GM23248 (cell line): ENCODE measurements around the gene KSR2. TPM values are rescaled to one million over a fixed set of nuclear protein-coding genes. Genes with fewer than 3 reads are reported as not detected.

ENCODE experiments used
- DNase-seq: peaks from one replicate; pipeline ENCODE4 v3.0.0-alpha.2; 2015
- H2AFZ ChIP-seq: fragments of 200-600 bp; sonication (generic); 2 replicates; pipeline ENCODE4 v1.6.1; 2016; ENCODE audit warnings: antibody characterized with exemption
- H3F3A ChIP-seq: fragments of 200-600 bp; sonication (generic); 2 replicates; pipeline ENCODE4 v1.6.1; 2016; ENCODE audit warnings: mild to moderate bottlenecking, antibody characterized with exemption, mixed run types; ENCODE audit not compliant: insufficient read depth
- H3K27ac ChIP-seq: fragments of 200-600 bp; sonication (generic); 2 replicates; pipeline ENCODE4 v1.5.1; 2016; ENCODE audit warnings: mild to moderate bottlenecking
- H3K27me3 ChIP-seq: fragments of 200-600 bp; sonication (generic); replicated peaks from 2 replicates; pipeline ENCODE4 v1.6.1; 2016; ENCODE audit warnings: mild to moderate bottlenecking; ENCODE audit not compliant: insufficient read depth
- H3K36me3 ChIP-seq: fragments of 200-600 bp; sonication (generic); 2 replicates; pipeline ENCODE4 v1.6.1; 2016; ENCODE audit warnings: low read depth, mild to moderate bottlenecking
- H3K4me1 ChIP-seq: fragments of 200-600 bp; sonication (generic); 2 replicates; pipeline ENCODE4 v1.6.1; 2016; ENCODE audit warnings: mild to moderate bottlenecking; ENCODE audit not compliant: insufficient read depth
- H3K4me2 ChIP-seq: fragments of 200-600 bp; sonication (generic); one replicate; pipeline ENCODE4 v1.6.1; 2016; ENCODE audit warnings: mild to moderate bottlenecking; ENCODE audit not compliant: unreplicated experiment
- H3K4me3 ChIP-seq: fragments of 200-600 bp; sonication (generic); 2 replicates; pipeline ENCODE4 v1.5.1; 2016; ENCODE audit warnings: mild to moderate bottlenecking
- H3K79me2 ChIP-seq: fragments of 200-600 bp; sonication (generic); 2 replicates; pipeline ENCODE4 v1.6.1; 2016; ENCODE audit warnings: mild to moderate bottlenecking; ENCODE audit not compliant: insufficient read depth
- H3K9ac ChIP-seq: fragments of 200-600 bp; sonication (generic); 2 replicates; pipeline ENCODE4 v1.6.1; 2016; ENCODE audit warnings: mild to moderate bottlenecking
- H3K9me2 ChIP-seq: fragments of 200-600 bp; sonication (generic); 2 replicates; pipeline ENCODE4 v1.6.1; 2016; ENCODE audit warnings: mixed run types, mild to moderate bottlenecking, moderate library complexity; ENCODE audit not compliant: insufficient read depth
- H3K9me3 ChIP-seq: fragments of 200-600 bp; sonication (generic); one replicate; pipeline ENCODE4 v1.6.1; 2017; ENCODE audit warnings: low read depth
- H4K20me1 ChIP-seq: fragments of 200-600 bp; sonication (generic); 2 replicates; pipeline ENCODE4 v1.6.0; 2016; ENCODE audit not compliant: insufficient read depth
- EZH2 ChIP-seq: fragments of 200-600 bp; sonication (generic); IDR thresholded peaks from 2 replicates; pipeline ENCODE4 v1.6.1; 2018; ENCODE audit warnings: antibody characterized with exemption, mild to moderate bottlenecking; ENCODE audit not compliant: insufficient read depth, poor library complexity, severe bottlenecking
- EZH2phosphoT487 ChIP-seq: fragments of 200-600 bp; sonication (generic); IDR thresholded peaks from 2 replicates; pipeline ENCODE4 v1.6.1; 2018; ENCODE audit warnings: antibody characterized with exemption, moderate library complexity, mild to moderate bottlenecking, low read depth; ENCODE audit not compliant: insufficient read depth
- WGBS, 2 experiments: methylation state at CpG; one replicate each; pipeline ENCODE4 v1.1.6; 2015 to 2017; ENCODE audit warnings: low lambda C conversion rate in 2 of 2, low coverage in 1 of 2; ENCODE audit errors: missing lambda C conversion rate in 2 of 2; 5-methylcytosine and 5-hydroxymethylcytosine counted together
- in situ Hi-C: fragments of 300-500 bp; cut with MboI; formaldehyde crosslinking; loops from 2 replicates; pipeline ENCODE4 v1.15.0; 2020
- polyA plus RNA-seq: library from polyadenylated mRNA; unstranded; fragments of >200 nt; fragmentation: Nextera tagmentation; extraction: Ambion mirVana; gene quantifications from 2 replicates; pipeline ENCODE4 v1.2.1, GENCODE V29; 2016
- total RNA-seq: library from RNA; depleted of rRNA; stranded (reverse); fragments of >200 nt; shearing (Covaris generic); gene quantifications from 2 replicates; pipeline ENCODE4 v1.2.3, GENCODE V29; 2014

Gene KSR2
- total and polyA plus RNA-seq, 2 experiments from 2014 or later: not detected

GRCh38 chr12:117855165-117855564 is 113.6 kb downstream of the KSR2 start:
- 76 to 77% methylated on average over 19 of the region's 19 CpGs for WGBS, 2 experiments
- H3K4me2 ChIP-seq: no peak overlapping the region
- in situ Hi-C loops: loop anchor here (10.0 kb wide), 1 partner anchor 640 kb away; no protein-coding TSS in a partner anchor

GRCh38 chr12:117854339-117855012 is 114.3 kb downstream of the KSR2 start:
- Histone ChIP-seq H3K27ac (no peak overlapping the region), H3K9me2 (no peaks in the 10 kb centered on the region), H3K27me3 (no peaks in the 10 kb centered on the region; the same call in 1 of the 2 replicates), H3K9me3 (no peaks in the 10 kb centered on the region), H3K4me1 (no peaks in the 10 kb centered on the region), H3K36me3 (no peaks in the 10 kb centered on the region), H4K20me1 (no peaks in the 10 kb centered on the region), H3K9ac (no peak overlapping the region), H3F3A (no peaks in the 10 kb centered on the region), H3K4me2 (no peak overlapping the region), H3K4me3 (no peak overlapping the region), H3K79me2 (no peaks in the 10 kb centered on the region), H2AFZ (no peak overlapping the region)
- TF ChIP-seq EZH2 (no peak), EZH2phosphoT487 (no peak)
- 58 to 60% methylated on average over 6 of the region's 6 CpGs for WGBS, 2 experiments
- in situ Hi-C loops: loop anchor here (10.0 kb wide), 1 partner anchor 640 kb away; no protein-coding TSS in a partner anchor
- peak; percentile 53 for DNase-seq

More at GRCh38 chr12:117855165-117855564, 113.6 kb downstream of the KSR2 start:
- Histone ChIP-seq H2AFZ (no peak overlapping the region), H3K9me2 (no peaks in the 10 kb centered on the region), H3K4me1 (no peaks in the 10 kb centered on the region), H3K4me3 (no peak overlapping the region), H3K9me3 (no peaks in the 10 kb centered on the region), H3K9ac (no peak overlapping the region), H3K36me3 (no peaks in the 10 kb centered on the region), H4K20me1 (no peaks in the 10 kb centered on the region), H3F3A (no peaks in the 10 kb centered on the region), H3K27me3 (peaks cover 5% of the 10 kb centered on the region; the same call in 1 of the 2 replicates), H3K79me2 (no peaks in the 10 kb centered on the region), H3K27ac (no peak overlapping the region)
- no peak for TF ChIP-seq EZH2phosphoT487
- no peak for TF ChIP-seq EZH2
- DNase-seq: no peak

- Histone ChIP-seq H3K4me1 (no peaks in the 10 kb centered on the region), H3K9me3 (no peaks in the 10 kb centered on the region), H3K9ac (no peak overlapping the region), H3K36me3 (no peaks in the 10 kb centered on the region), H4K20me1 (no peaks in the 10 kb centered on the region), H3K9me2 (no peaks in the 10 kb centered on the region), H3K27me3 (no peaks in the 10 kb centered on the region), H3K27ac (no peak overlapping the region), H2AFZ (no peak overlapping the region), H3F3A (no peaks in the 10 kb centered on the region), H3K4me2 (no peak overlapping the region), H3K4me3 (no peak overlapping the region), H3K79me2 (no peaks in the 10 kb centered on the region)
- TF ChIP-seq EZH2phosphoT487: no peak
- no peak for TF ChIP-seq EZH2
- 6 to 33% methylated on average over 1 of the region's 1 CpG for whole genome bisulfite sequencing, 2 experiments
- DNase-seq: peak; percentile 15
- in situ Hi-C loops: loop anchor here (10.0 kb wide), 1 partner anchor 639 kb away; no protein-coding TSS in a partner anchor
These were observed 115.2 kb downstream of the KSR2 start for GRCh38 chr12:117853600-117853999.

- Histone ChIP-seq H4K20me1 (no peaks in the 10 kb centered on the region), H3K79me2 (no peaks in the 10 kb centered on the region), H3F3A (no peaks in the 10 kb centered on the region), H3K4me3 (no peak overlapping the region), H3K27ac (no peak overlapping the region), H3K9me3 (no peaks in the 10 kb centered on the region), H3K4me2 (no peak overlapping the region), H3K9me2 (no peaks in the 10 kb centered on the region), H3K4me1 (no peaks in the 10 kb centered on the region), H3K27me3 (no peaks in the 10 kb centered on the region), H3K9ac (no peak overlapping the region), H3K36me3 (no peaks in the 10 kb centered on the region), H2AFZ (no peak overlapping the region)
- TF ChIP-seq EZH2 (no peak), EZH2phosphoT487 (no peak)
- 4 to 10% methylated on average over 2 of the region's 2 CpGs for WGBS, 2 experiments
- in situ Hi-C loops: loop anchor here (10.0 kb wide), 1 partner anchor 635 kb away; no protein-coding TSS in a partner anchor
- peak; percentile 61 for DNase-seq
These were observed 118.7 kb downstream of the KSR2 start for GRCh38 chr12:117850048-117850447.
